Measurements from ENCODE around the gene ADARB1. TPM values are rescaled to one million over a fixed set of nuclear protein-coding genes. Genes with fewer than 3 reads are reported as not detected.

ADARB1 gene
- total RNA-seq, 2 donors from 2014 or later = 72.4 to 85.6 TPM

DNA sequence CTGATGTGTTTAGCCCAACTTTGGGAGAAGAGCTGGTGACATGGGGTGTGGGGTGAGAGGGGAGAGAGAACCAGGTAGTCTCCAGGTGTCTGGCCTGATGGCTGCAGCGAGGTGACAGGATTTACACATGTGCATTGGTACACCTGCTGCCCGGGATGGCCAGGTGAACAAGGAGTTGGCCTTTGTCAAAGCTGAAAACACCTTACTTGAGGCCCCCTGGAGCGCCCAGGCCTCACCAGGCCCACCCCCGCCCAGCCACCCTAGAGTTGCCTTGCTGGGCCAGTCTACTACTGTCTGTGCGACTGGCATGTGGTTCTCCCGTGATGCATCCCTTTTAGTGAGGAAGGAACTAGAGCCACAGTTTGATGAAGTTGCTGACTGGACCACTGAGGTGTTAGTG lies 90.5 kb downstream of the ADARB1 start:
- intact Hi-C loops (cut with DNase I) = loop anchor here in 1 of 2 donors (10.0 kb wide), 1 partner anchor 110 kb away; no protein-coding TSS in a partner anchor

GRCh38 chr21:45166931-45167330 lies 92.6 kb downstream of the ADARB1 start:
- intact Hi-C loops (cut with DNase I) = loop anchor here in 1 of 2 donors (10.0 kb wide), 1 partner anchor 108 kb away; no protein-coding TSS in a partner anchor
- no peak for DNase-seq (ENCODE audit: low spot score)

More for the DNA sequence above, 90.5 kb downstream of the ADARB1 start:
- DNase-seq (ENCODE audit: low spot score) = peak; percentile 45

GRCh38 chr21:45167796-45168222 lies 93.4 kb downstream of the ADARB1 start:
- no peak for DNase-seq (ENCODE audit: low spot score)
- intact Hi-C loops (cut with DNase I) = loop anchor here in 1 of 2 donors (10.0 kb wide), 1 partner anchor 107 kb away; no protein-coding TSS in a partner anchor

DNA sequence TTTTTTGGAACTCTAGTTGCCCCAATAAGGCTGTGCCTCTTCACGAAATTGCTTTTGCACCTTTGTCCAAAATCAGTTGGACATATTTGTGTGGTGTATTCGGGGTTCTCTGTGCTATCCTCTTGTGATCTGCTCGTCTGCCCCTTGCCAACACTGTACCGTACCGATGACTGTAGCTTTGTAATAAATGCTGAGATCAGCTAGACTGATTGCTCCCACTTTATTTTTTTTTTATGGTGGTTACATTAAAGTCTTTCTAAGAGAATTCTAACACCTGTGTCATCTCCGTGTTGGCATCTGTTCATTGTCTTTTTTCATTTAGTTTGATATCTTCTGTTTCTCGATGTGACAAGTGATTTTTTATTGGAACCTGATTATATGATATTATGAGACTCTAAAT lies 94.1 kb downstream of the ADARB1 start:
- intact Hi-C loops (cut with DNase I) = loop anchor here in 1 of 2 donors (10.0 kb wide), 1 partner anchor 106 kb away; no protein-coding TSS in a partner anchor
- no peak for DNase-seq (ENCODE audit: low spot score)

DNA sequence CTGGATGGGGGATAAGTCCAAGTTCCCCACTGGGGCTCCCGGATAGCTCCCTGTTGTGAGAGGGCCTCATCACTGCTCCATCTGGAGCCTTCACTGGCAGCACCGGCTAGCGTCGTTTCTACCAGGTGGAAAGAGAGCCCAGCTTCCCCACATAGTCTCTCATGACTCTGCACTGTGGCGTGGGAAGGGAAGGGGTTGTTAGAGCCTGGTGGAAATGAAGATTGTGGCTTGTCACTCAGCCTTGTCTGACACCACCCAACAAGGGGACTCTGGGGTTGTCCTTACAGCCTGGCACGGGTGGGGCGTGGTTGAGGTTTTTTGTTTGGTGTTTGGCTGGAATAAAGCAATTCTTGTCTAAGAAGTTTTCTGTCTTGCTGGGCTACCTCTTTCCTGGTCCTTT lies 94.6 kb downstream of the ADARB1 start:
- intact Hi-C loops (cut with DNase I) = loop anchor here in 1 of 2 donors (10.0 kb wide), 1 partner anchor 106 kb away; no protein-coding TSS in a partner anchor

DNA sequence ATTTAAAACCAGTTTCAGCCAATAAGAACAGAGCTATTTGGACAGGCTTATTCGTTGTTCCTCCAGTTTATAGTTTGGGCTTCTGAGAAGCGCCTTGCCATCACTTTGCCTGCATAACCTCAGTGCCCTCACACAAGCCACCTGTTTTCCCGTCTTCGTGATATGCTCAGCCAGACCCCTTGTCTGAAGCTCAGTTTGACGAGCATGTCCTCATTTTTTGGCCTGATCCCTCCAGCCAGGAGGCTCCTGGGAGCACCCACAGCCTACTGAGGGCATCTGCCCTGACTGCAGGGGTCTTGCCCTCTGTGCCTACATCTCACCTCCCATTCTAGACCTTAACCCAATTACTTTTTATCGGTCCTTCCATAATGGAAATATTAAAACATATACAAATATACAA lies 95.3 kb downstream of the ADARB1 start:
- DNase-seq (ENCODE audit: low spot score) = no peak
- intact Hi-C loops (cut with DNase I) = loop anchor here in 1 of 2 donors (10.0 kb wide), 1 partner anchor 105 kb away; no protein-coding TSS in a partner anchor

More for the DNA sequence above, 94.6 kb downstream of the ADARB1 start:
- peak; percentile 58 for DNase-seq (ENCODE audit: low spot score)

- peak; percentile 50 for DNase-seq (ENCODE audit: low spot score)
- intact Hi-C loops (cut with DNase I) = no loop called here
Observed at GRCh38 chr21:45170987-45171386, 96.6 kb downstream of the ADARB1 start.

DNA sequence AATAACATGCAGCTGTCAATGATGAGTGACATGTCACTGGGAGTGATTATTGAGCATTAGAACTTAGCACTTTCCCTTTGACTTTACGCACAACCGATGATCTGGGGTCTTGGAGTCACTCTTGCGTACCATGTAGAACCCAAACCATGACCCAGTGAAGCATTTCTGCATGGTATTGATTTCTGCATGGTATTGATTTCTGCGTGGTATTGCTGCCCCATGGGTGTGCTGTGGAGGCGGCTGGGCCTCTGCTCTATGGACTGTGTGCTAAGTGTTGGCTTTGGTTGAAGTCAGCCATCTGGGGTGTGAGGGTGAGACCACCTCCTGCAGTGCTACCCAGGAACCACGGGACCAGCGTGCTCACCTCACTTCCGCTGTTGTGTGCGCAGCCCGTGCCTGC lies 98.0 kb downstream of the ADARB1 start:
- DNase-seq (ENCODE audit: low spot score) = peak; percentile 37

DNA sequence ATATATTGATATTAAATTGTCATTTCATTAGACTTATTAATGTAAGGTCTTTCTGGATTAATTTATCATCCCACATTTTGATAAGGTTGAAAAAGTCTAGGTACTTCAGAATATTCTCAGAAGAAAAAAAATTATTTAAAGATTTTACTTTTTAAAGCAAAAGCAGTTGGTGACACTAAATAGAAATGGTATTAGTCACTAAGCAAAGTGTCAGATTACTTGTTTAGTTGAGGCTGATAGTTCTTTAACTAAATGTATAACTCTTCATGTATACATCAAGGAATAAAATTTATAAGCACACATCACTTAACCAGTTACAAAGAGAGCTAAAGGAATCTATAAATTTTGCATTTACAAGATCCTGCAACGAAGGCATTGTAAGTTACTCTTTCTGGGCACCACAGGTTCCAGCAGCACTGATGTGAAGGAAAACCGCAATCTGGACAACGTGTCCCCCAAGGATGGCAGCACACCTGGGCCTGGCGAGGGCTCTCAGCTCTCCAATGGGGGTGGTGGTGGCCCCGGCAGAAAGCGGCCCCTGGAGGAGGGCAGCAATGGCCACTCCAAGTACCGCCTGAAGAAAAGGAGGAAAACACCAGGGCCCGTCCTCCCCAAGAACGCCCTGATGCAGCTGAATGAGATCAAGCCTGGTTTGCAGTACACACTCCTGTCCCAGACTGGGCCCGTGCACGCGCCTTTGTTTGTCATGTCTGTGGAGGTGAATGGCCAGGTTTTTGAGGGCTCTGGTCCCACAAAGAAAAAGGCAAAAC lies 101.1 kb downstream of the ADARB1 start:
- DNase-seq (ENCODE audit: low spot score) = peak; percentile 67
- intact Hi-C loops (cut with DNase I) = no loop called here

More for the DNA sequence above, 98.0 kb downstream of the ADARB1 start:
- intact Hi-C loops (cut with DNase I) = no loop called here

- intact Hi-C loops (cut with DNase I) = no loop called here
- peak; percentile 58 for DNase-seq (ENCODE audit: low spot score)
Observed at GRCh38 chr21:45176141-45176540, 101.8 kb downstream of the ADARB1 start.

GRCh38 chr21:45177039-45177438 lies 102.7 kb downstream of the ADARB1 start:
- intact Hi-C loops (cut with DNase I) = no loop called here
- peak; percentile 28 for DNase-seq (ENCODE audit: low spot score)

DNA sequence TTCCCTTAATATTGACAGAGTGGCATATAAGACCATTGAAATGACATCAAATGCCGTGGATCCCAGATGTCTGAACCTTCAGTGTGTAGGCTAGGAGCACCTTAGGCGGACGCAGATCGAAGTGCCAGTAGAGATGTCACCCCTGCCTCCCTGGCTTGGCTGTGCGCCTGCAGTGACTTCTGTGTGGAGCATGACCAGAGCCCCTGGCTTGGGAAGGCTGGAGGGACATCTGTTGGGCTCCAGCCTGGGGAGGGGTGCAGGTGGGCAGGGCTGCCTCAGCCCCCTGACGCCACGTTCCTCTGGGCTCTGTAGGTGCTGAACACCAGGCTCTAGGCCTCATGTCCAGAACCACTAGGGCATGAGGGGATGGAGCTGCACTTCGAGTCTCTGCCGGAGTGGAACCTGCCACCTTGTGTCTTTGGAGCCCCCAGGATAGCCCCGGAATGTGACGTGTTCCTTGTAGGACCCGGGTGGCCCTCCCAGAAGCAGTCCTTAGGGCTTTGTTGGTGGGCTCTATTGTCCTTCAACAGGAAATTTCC lies 103.8 kb downstream of the ADARB1 start:
- DNase-seq (ENCODE audit: low spot score) = peak; percentile 73
- intact Hi-C loops (cut with DNase I) = no loop called here

DNA sequence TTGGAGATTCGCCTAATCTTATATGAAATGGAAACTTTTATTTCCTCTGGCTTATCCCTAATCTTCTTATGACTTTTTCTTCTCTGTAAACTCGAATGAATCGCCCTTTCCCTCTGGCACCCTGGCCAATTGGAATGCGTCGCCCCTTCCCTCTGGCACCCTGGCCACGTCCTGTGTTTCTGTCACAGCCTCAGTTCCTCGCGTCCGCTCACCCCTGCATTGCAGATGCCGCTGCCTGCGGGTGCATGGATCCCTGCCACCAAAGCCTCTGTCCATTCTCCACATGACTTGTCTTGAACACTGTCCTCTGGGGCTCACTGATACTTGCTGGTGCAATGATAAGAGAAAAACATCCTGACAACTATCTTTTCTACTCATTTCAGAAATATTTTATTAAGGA lies 104.6 kb downstream of the ADARB1 start:
- intact Hi-C loops (cut with DNase I) = no loop called here

DNA sequence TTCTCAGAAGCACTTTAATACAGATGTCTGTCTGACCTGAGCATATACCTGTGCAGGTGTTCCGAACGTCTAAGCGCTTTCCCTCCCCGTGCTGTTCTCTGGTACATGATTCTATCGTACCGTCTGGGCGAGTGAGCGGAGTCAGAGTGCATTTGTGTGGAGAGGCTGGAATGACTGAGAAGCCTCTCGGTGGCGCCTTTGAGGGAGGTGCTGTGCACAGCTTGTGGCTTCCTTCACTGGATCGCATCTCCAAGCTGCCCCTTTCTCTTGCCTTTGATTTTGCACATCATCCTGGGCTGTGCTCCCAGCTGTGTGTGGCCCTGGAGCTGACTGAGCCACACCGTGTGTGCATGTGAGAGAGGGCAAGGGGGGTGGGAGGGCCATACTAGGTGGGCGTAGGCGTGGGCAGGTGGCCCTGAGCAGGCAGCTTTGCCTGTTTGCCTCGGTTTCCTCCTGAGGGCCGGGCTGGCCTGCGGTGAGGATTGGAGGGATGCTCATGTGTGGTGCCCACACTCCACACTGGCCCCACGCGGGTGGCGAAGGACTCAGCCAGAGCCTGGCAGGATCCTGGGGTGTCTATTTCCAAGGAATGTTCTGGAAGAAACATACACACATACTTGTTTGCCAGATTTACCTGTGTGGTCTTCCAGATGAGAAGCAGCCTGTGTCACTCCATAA lies 105.3 kb downstream of the ADARB1 start:
- peak; percentile 43 for DNase-seq (ENCODE audit: low spot score)
- intact Hi-C loops (cut with DNase I) = no loop called here

More for the DNA sequence above, 104.6 kb downstream of the ADARB1 start:
- DNase-seq (ENCODE audit: low spot score) = peak; percentile 32

- DNase-seq (ENCODE audit: low spot score) = peak; percentile 38
- intact Hi-C loops (cut with DNase I) = no loop called here
Observed at GRCh38 chr21:45180246-45180599, 105.8 kb downstream of the ADARB1 start.

DNA sequence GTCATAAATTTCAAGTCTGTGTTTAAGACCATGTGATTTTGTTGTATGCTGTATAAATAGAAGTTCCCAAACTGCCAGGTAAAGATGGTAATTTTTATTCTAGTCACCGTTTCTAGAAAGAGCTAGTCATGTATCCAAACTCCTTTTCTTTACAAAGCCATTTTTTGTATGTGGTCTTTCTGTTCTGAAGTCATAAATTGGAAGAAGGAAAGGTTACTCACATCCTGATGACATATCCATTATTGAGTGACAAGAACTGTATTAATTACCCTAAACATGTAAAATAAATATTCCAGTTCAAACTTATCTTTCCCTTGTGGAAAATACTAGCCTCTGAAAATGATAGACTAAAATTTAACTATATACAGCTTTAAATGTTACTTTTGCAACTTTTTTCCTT lies 108.6 kb downstream of the ADARB1 start:
- intact Hi-C loops (cut with DNase I) = no loop called here
- DNase-seq (ENCODE audit: low spot score) = no peak

GRCh38 chr21:45183852-45184251 lies 109.5 kb downstream of the ADARB1 start:
- intact Hi-C loops (cut with DNase I) = no loop called here
- DNase-seq (ENCODE audit: low spot score) = no peak

- DNase-seq (ENCODE audit: low spot score) = peak; percentile 64
- intact Hi-C loops (cut with DNase I) = no loop called here
Observed at GRCh38 chr21:45184869-45185268, 110.5 kb downstream of the ADARB1 start.

GRCh38 chr21:45186709-45187108 lies 112.3 kb downstream of the ADARB1 start:
- no peak for DNase-seq (ENCODE audit: low spot score)
- intact Hi-C loops (cut with DNase I) = no loop called here

DNA sequence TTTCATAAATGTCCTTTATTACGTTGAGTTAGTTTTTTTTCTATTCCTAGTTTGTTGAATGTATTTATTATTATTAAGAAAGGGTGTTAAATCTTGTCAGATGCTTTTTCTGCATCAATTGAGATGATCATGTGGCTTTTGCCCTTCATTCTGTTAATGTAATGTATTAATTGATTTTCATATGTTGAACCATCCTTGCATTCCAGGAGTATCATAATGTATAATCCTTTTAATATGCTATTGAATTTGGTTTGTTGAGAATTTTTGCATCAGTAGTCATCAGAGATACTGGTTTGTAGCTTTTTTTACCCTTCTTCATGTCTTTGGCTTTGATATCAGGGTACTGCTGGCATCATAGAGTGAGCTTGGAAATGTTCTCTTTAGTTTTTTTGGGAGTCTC lies 113.3 kb downstream of the ADARB1 start:
- intact Hi-C loops (cut with DNase I) = no loop called here
- DNase-seq (ENCODE audit: low spot score) = no peak

Data from posterior vena cava (tissue), 2 donors.